ENCODE measurements around the gene LCP2. TPM values are rescaled to one million over a fixed set of nuclear protein-coding genes. Genes with fewer than 3 reads are reported as not detected.

The LCP2 gene
- total RNA-seq, 4 donors from 2014 or later, result 4.6 to 6.5 (median 5.7) TPM

GRCh38 chr5:170277867-170278281, 19.7 kb downstream of the LCP2 start:
- TF ChIP-seq CTCF (IDR thresholded peaks at IDR 0.05), result no peak
- TF ChIP-seq POLR2A (IDR thresholded peaks at IDR 0.05), result no peak
- intact Hi-C loops (cut with DNase I; ENCODE audit: low total_unique reads), result no loop called here
- H3K4me3 ChIP-seq (ENCODE audit: low read depth, poor library complexity, severe bottlenecking), result no peak overlapping the region
- no peak for DNase-seq (ENCODE audit: low spot score in 2 of 2)
- WGBS, 2 donors, result 76 to 82% methylated on average over 6 of the region's 6 CpGs

GRCh38 chr5:170276140-170276539, 21.4 kb downstream of the LCP2 start:
- intact Hi-C loops (cut with DNase I; ENCODE audit: low total_unique reads), result no loop called here
- 83 to 88% methylated on average over 2 of the region's 2 CpGs for WGBS, 2 donors
- no peak for TF ChIP-seq CTCF (IDR thresholded peaks at IDR 0.05)
- no peak for TF ChIP-seq POLR2A (IDR thresholded peaks at IDR 0.05)
- no peak for DNase-seq (ENCODE audit: low spot score in 2 of 2)
- H3K4me3 ChIP-seq (ENCODE audit: low read depth, poor library complexity, severe bottlenecking), result no peak overlapping the region

GRCh38 chr5:170275376-170275994, 22.1 kb downstream of the LCP2 start:
- no peak for DNase-seq (ENCODE audit: low spot score in 2 of 2)
- intact Hi-C loops (cut with DNase I; ENCODE audit: low total_unique reads), result no loop called here
- no peak overlapping the region for H3K4me3 ChIP-seq (ENCODE audit: low read depth, poor library complexity, severe bottlenecking)
- 82 to 84% methylated on average over 8 of the region's 8 CpGs for WGBS, 2 donors
- TF ChIP-seq CTCF (IDR thresholded peaks at IDR 0.05) (no peak), POLR2A (IDR thresholded peaks at IDR 0.05) (no peak)

- WGBS, 2 donors, result 75 to 81% methylated on average over 8 of the region's 8 CpGs
- no peak for DNase-seq (ENCODE audit: low spot score in 2 of 2)
- H3K4me3 ChIP-seq (ENCODE audit: low read depth, poor library complexity, severe bottlenecking), result no peak overlapping the region
- no peak for TF ChIP-seq CTCF (IDR thresholded peaks at IDR 0.05)
- TF ChIP-seq POLR2A (IDR thresholded peaks at IDR 0.05), result no peak
- intact Hi-C loops (cut with DNase I; ENCODE audit: low total_unique reads), result no loop called here
These were observed 23.4 kb downstream of the LCP2 start for GRCh38 chr5:170273968-170274710.

GRCh38 chr5:170270293-170271069, 27.1 kb downstream of the LCP2 start:
- DNase-seq (ENCODE audit: low spot score in 2 of 2), result no peak
- 80 to 82% methylated on average over 15 of the region's 15 CpGs for WGBS, 2 donors
- intact Hi-C loops (cut with DNase I; ENCODE audit: low total_unique reads), result no loop called here
- TF ChIP-seq CTCF (IDR thresholded peaks at IDR 0.05) (no peak), POLR2A (IDR thresholded peaks at IDR 0.05) (no peak)
- no peak overlapping the region for H3K4me3 ChIP-seq (ENCODE audit: low read depth, poor library complexity, severe bottlenecking)

Data from lower leg skin (tissue), 4 donors.